Panc1 (cell line): ENCODE measurements around the gene YTHDF1. TPM values are rescaled to one million over a fixed set of nuclear protein-coding genes. Genes with fewer than 3 reads are reported as not detected.

Experiments
- ATAC-seq: fragments of 200-7000 bp; cut with Tn5 transposase; 2 replicates; pipeline ENCODE4 v1.9.1; 2020; ENCODE audit warnings: mild to moderate bottlenecking, moderate library complexity
- BruUV-seq: library from RNA; stranded (reverse); fragments of 400-500 nt; replicated peaks from 2 replicates; lab custom pipeline; 2021; lab: Mats Ljungman, UMichigan
- CTCF ChIA-PET: fragments of 300-600 bp; sonication (Branson Sonifier 250); formaldehyde crosslinking; loops from one replicate; lab custom pipeline; 2022; ENCODE audit warnings: antibody characterized with exemption; lab: Charles Lee
- POLR2A ChIA-PET: fragments of 300-600 bp; sonication (Branson Sonifier 250); formaldehyde crosslinking; loops from one replicate; lab custom pipeline; 2022; ENCODE audit warnings: antibody characterized with exemption; lab: Charles Lee
- DNase-seq: peaks from one replicate; pipeline ENCODE4 v3.0.0-alpha.2; 2010; ENCODE audit warnings: low read depth, low spot score
- H3K27ac ChIP-seq: 2 replicates; pipeline ENCODE4 v1.5.1; 2011; ENCODE audit warnings: mild to moderate bottlenecking, low read length, inconsistent platforms
- H3K27me3 ChIP-seq: fragments of 200-500 bp; sonication (Bioruptor generic); 2 replicates; pipeline ENCODE4 v1.6.0; 2014; ENCODE audit warnings: low read length, inconsistent platforms; ENCODE audit not compliant: control insufficient read depth, insufficient read depth
- H3K36me3 ChIP-seq: fragments of 200-500 bp; sonication (Bioruptor generic); 2 replicates; pipeline ENCODE4 v1.5.1; 2014; ENCODE audit warnings: inconsistent platforms, mild to moderate bottlenecking, low read length, moderate library complexity; ENCODE audit not compliant: control insufficient read depth, insufficient read depth
- H3K4me1 ChIP-seq: 2 replicates; pipeline ENCODE4 v1.5.1; 2011; ENCODE audit warnings: inconsistent platforms, mild to moderate bottlenecking, low read length, moderate library complexity; ENCODE audit not compliant: control insufficient read depth, insufficient read depth
- H3K4me3 ChIP-seq, 2 experiments: 2 replicates each; pipeline ENCODE4 v1.5.1; 2011 to 2012; ENCODE audit warnings: low read depth in 2 of 2, low read length in 2 of 2, mild to moderate bottlenecking in 2 of 2, inconsistent platforms in 1 of 2, moderate library complexity in 1 of 2
- H3K9me3 ChIP-seq: fragments of 200-500 bp; sonication (Bioruptor generic); 2 replicates; pipeline ENCODE4 v1.5.1; 2014; ENCODE audit warnings: low read depth, mild to moderate bottlenecking, inconsistent platforms, low read length, moderate library complexity; ENCODE audit not compliant: control insufficient read depth, insufficient read depth
- POLR2AphosphoS5 ChIP-seq: IDR thresholded peaks from 2 replicates; pipeline ENCODE4 v1.6.1; 2012; ENCODE audit warnings: mild to moderate bottlenecking, low read depth, low read length, moderate library complexity
- SIN3A ChIP-seq: IDR thresholded peaks from 2 replicates; pipeline ENCODE4 v1.6.1; 2012; ENCODE audit warnings: low read depth, mild to moderate bottlenecking, low read length, moderate library complexity, borderline replicate concordance; ENCODE audit not compliant: insufficient read depth
- TCF7L2 ChIP-seq: IDR thresholded peaks from 2 replicates; pipeline ENCODE4 v1.6.1; 2011; ENCODE audit warnings: mild to moderate bottlenecking, low read depth, low read length, inconsistent platforms
- in situ Hi-C: cut with HindIII; loops from 2 replicates; pipeline ENCODE4 v1.10.0; 2016; ENCODE audit warnings: low sequenced_read_pairs, low pct_unique_long_range_greater_than_20kb
- intact Hi-C: fragments of 100-400 bp; cut with micrococcal nuclease; formaldehyde crosslinking; loops from one replicate; pipeline ENCODE4 v1.10.0; 2022; ENCODE audit not compliant: unreplicated experiment
- total RNA-seq: library from RNA; stranded (reverse); gene quantifications from one replicate; pipeline ENCODE4 v1.2.1, GENCODE V29; 2021; ENCODE audit not compliant: unreplicated experiment
- TF ChIP-seq, protein P1 (sequence below): fragments of 450-650 bp; IDR thresholded peaks from 2 replicates; pipeline ENCODE4 v1.5.1; 2017; ENCODE audit warnings: mild to moderate bottlenecking
- TF ChIP-seq, protein P2 (sequence below), 2 experiments: IDR thresholded peaks; 2 replicates each; pipeline ENCODE4 v1.6.1; 2011 to 2012; ENCODE audit warnings: low read depth in 2 of 2, control low read depth in 1 of 2, low read length in 1 of 2, mild to moderate bottlenecking in 1 of 2, moderate library complexity in 1 of 2; ENCODE audit not compliant: insufficient read depth in 1 of 2

The YTHDF1 gene
- total RNA-seq, 1 experiment from 2014 or later, result 43.0 TPM

DNA sequence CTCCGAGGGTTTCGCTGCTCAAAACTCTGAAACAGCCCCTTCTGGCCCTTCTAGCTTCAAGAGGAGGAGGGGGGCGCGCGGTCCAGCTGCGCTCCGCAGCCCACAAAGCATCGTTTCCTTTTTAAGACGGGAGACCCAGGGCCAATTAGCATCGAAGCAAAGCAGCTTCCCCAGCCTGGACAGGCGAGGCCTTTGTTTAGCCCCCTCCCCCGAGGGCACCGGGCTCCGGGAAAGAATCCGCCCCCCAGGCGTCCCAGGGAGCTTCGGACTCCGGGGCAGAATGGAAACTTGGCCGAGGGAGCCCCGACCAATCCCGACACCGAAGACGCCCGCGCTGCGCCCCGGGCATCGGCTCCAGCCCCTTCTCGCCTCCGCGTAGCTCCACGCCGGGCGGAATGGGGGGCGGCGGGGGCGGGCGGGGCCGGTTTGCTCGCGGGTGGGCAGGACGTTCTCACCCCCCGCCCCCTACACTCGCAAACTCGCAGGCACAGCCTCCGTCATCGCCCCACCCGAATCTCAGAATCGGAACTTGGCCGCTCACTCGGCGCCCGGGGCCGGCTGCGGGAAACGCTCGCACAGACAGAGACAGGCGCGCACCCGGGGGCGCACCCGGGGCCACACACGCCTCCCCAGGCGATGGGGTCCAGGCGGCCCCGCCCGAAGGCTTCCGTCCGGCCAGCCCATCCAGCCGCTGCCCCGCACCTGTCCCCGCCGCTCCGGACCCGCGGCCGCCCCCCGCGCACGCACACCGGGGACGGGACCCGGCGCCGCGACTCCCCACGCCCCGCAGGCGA is 37.7 kb upstream of the YTHDF1 start:
- ChIA-PET POLR2A (no interaction called here), CTCF (interaction anchor here (0.6 to 4.0 kb wide), 3 partner anchors 15 to 30 kb away, joined by 3 to 25 read pairs (median 5); partner anchors contain the start of gene BIRC7)
- in situ Hi-C loops, result no loop called here
- Histone ChIP-seq H3K36me3 (no peaks in the 10 kb centered on the region), H3K27me3 (no peaks in the 10 kb centered on the region; the same call in 1 of the 2 replicates), H3K4me1 (peaks cover 20% of the 10 kb centered on the region), H3K4me3 (peak overlapping the region; percentile 30 to 35), H3K9me3 (no peaks in the 10 kb centered on the region), H3K27ac (no peak overlapping the region)
- no TSS peak for BruUV-seq
- ATAC-seq, result no peak
- intact Hi-C loops, result no loop called here
- TF ChIP-seq, protein P1, sequence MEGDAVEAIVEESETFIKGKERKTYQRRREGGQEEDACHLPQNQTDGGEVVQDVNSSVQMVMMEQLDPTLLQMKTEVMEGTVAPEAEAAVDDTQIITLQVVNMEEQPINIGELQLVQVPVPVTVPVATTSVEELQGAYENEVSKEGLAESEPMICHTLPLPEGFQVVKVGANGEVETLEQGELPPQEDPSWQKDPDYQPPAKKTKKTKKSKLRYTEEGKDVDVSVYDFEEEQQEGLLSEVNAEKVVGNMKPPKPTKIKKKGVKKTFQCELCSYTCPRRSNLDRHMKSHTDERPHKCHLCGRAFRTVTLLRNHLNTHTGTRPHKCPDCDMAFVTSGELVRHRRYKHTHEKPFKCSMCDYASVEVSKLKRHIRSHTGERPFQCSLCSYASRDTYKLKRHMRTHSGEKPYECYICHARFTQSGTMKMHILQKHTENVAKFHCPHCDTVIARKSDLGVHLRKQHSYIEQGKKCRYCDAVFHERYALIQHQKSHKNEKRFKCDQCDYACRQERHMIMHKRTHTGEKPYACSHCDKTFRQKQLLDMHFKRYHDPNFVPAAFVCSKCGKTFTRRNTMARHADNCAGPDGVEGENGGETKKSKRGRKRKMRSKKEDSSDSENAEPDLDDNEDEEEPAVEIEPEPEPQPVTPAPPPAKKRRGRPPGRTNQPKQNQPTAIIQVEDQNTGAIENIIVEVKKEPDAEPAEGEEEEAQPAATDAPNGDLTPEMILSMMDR, result no peak
- TF ChIP-seq TCF7L2, result no peak
- TF ChIP-seq SIN3A, result no peak
- TF ChIP-seq, protein P2, sequence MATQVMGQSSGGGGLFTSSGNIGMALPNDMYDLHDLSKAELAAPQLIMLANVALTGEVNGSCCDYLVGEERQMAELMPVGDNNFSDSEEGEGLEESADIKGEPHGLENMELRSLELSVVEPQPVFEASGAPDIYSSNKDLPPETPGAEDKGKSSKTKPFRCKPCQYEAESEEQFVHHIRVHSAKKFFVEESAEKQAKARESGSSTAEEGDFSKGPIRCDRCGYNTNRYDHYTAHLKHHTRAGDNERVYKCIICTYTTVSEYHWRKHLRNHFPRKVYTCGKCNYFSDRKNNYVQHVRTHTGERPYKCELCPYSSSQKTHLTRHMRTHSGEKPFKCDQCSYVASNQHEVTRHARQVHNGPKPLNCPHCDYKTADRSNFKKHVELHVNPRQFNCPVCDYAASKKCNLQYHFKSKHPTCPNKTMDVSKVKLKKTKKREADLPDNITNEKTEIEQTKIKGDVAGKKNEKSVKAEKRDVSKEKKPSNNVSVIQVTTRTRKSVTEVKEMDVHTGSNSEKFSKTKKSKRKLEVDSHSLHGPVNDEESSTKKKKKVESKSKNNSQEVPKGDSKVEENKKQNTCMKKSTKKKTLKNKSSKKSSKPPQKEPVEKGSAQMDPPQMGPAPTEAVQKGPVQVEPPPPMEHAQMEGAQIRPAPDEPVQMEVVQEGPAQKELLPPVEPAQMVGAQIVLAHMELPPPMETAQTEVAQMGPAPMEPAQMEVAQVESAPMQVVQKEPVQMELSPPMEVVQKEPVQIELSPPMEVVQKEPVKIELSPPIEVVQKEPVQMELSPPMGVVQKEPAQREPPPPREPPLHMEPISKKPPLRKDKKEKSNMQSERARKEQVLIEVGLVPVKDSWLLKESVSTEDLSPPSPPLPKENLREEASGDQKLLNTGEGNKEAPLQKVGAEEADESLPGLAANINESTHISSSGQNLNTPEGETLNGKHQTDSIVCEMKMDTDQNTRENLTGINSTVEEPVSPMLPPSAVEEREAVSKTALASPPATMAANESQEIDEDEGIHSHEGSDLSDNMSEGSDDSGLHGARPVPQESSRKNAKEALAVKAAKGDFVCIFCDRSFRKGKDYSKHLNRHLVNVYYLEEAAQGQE (IDR thresholded peaks at IDR 0.05; ENCODE audit: insufficient read depth in 1 of 2, low read depth in 2 of 2, low read length in 1 of 2), result no peak
- no peak for TF ChIP-seq POLR2AphosphoS5
- no peak for DNase-seq

DNA sequence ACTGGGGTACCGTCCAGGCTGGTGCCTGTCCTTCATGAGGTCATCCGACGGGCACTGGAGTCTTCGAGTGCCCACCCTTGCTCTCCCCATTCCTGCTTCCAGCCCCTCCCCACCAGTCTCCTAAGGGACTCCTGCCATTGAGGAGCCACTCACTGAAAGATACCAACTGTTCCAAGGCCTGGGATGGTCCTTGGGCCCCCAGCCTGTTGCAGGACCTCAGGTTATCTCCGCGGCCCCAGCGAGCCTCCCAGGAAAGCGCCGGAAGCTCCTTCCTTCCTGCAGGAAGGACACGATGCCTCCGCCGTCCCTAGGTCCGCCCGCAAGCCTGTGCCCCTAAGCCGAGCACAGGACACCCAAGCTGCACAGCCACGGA is 37.1 kb upstream of the YTHDF1 start:
- no TSS peak for BruUV-seq
- no peak for ATAC-seq
- Histone ChIP-seq H3K27ac (no peak overlapping the region), H3K9me3 (no peaks in the 10 kb centered on the region), H3K27me3 (no peaks in the 10 kb centered on the region; the same call in 1 of the 2 replicates), H3K36me3 (no peaks in the 10 kb centered on the region), H3K4me3 (no peak overlapping the region; a peak in 1 of 4 replicates), H3K4me1 (peaks cover 26% of the 10 kb centered on the region)
- ChIA-PET CTCF (interaction anchor here (0.6 to 4.0 kb wide), 3 partner anchors 15 to 29 kb away, joined by 3 to 25 read pairs (median 5); partner anchors contain the start of gene BIRC7), POLR2A (no interaction called here)
- intact Hi-C loops (no loop called here), in situ Hi-C loops (no loop called here)
- TF ChIP-seq, protein P2 (IDR thresholded peaks at IDR 0.05; ENCODE audit: insufficient read depth in 1 of 2, low read depth in 2 of 2, low read length in 1 of 2), result no peak
- no peak for TF ChIP-seq POLR2AphosphoS5
- TF ChIP-seq, protein P1, result no peak
- no peak for TF ChIP-seq TCF7L2
- no peak for DNase-seq
